ENCODE results near the gene FLYWCH2. TPM values are rescaled to one million over a fixed set of nuclear protein-coding genes. Genes with fewer than 3 reads are reported as not detected.

The FLYWCH2 gene
- total and polyA plus RNA-seq, 9 of the 15 experiments (the other 6 are each of a cell fraction or from before 2014, with no cell fraction given): 0.70 to 55.5 (median 7.6) TPM

DNA sequence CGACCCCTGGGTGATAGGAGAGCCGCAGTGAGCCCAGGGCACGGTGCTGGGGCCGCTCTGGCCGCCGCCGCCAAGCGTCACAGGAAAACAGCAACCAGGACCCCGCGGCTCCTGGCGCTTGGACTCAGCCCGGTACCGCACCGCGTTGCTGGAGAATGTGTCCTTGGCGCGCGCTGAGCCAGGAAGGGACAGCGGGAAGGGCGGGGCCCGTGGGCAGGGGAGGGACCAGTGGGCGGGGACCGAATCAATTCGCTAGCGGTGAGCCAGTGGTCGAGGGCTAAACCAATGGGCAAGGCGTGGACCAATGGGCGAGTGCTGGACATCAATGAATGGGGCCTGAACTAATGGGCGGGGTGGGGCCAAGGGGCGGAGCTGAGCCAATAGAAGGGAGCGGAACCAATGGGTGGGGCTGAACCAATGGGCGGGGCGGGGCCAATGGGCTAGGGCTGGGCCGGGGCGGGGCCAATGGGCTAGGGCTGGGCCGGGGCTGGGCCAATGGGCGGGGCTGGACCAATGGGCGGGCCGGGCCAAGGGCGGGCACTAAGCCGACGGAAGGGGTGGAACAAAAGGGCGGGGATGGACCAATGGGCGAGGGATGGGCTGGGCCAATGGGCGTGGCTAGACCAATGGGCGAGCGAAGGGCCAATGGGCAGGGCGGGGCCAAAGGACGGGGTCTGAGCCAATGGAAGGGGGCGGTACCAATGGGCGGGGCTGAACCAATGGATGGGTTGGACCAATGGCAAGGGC, 22.4 kb downstream of the FLYWCH2 start:
- in situ Hi-C loops (cut with MboI): no loop called here
- intact Hi-C loops (cut with micrococcal nuclease): loop anchor here (1.0 to 2.0 kb wide), 3 partner anchors 23 to 75 kb away; partner anchors contain the start of genes FLYWCH2 and PKMYT1
- H3K36me3 ChIP-seq (ENCODE audit: control insufficient read depth, insufficient read depth, low read length): no peaks in the 10 kb centered on the region
- peak overlapping the region; percentile 99 for H3K4me2 ChIP-seq (ENCODE audit: insufficient read depth, low read length)
- H3K27ac ChIP-seq (ENCODE audit: extremely low read depth, low read depth, low read length): peak overlapping the region; percentile 94
- peaks cover 14 to 33% of the 10 kb centered on the region in 2 experiments; a peak in 4 of 5 replicates for H3K4me1 ChIP-seq (replicated peaks in 1 of 2; ENCODE audit: control insufficient read depth in 2 of 2, insufficient read depth in 2 of 2, low read length in 2 of 2)
- under 1% methylated on average over 13 of the region's 51 CpGs for WGBS (ENCODE audit: insufficient coverage, low coverage, missing lambda C conversion rate)
- peak overlapping the region; percentile 90 to 98 for H3K9ac ChIP-seq (ENCODE audit: insufficient read depth in 1 of 2, low read depth in 2 of 2, low read length in 2 of 2)
- DNase-seq (ENCODE audit: extremely low read depth in 1 of 4, low spot score in 3 of 4) (peak; percentile 91 to 99 (median 98)), FAIRE-seq (peak; percentile 99), ATAC-seq (peak; percentile 90)
- BruUV-seq (replicated peaks): no TSS peak
- ChIA-PET CTCF (ENCODE audit: low intra/inter-chr PET ratio) (interaction anchor here (0.7 to 4.7 kb wide), 2 partner anchors 31 to 67 kb away, joined by 3 to 24 read pairs; no protein-coding TSS in a partner anchor), POLR2A (interaction anchor here (0.5 to 1.7 kb wide), 6 partner anchors 10 to 153 kb away, joined by 3 to 10 read pairs (median 4); partner anchors contain the start of genes FLYWCH2 and SRRM2)
- H3K9me1 ChIP-seq (ENCODE audit: control insufficient read depth, insufficient read depth, low read length): no peaks in the 10 kb centered on the region
- H3K4me3 ChIP-seq: peak overlapping the region; percentile 99
- no peaks in the 10 kb centered on the region for H4K20me1 ChIP-seq (replicated peaks; ENCODE audit: control insufficient read depth, insufficient read depth, low read length)
- no peaks in the 10 kb centered on the region for H3K27me3 ChIP-seq (ENCODE audit: control insufficient read depth in 2 of 2, insufficient read depth in 2 of 2, low read length in 2 of 2)
- peak overlapping the region; percentile 76 for H2AFZ ChIP-seq (ENCODE audit: low read depth, low read length)
- H3K9me3 ChIP-seq (replicated peaks; ENCODE audit: control insufficient read depth, insufficient read depth, low read depth, low read length): no peaks in the 10 kb centered on the region
- peaks cover 6% of the 10 kb centered on the region; the same call in 2 of the 3 replicates for H3K79me2 ChIP-seq (ENCODE audit: control insufficient read depth, insufficient read depth, low read length)
- TF ChIP-seq ARID3B (CRISPR knock-in tag; IDR thresholded peaks at IDR 0.05; ENCODE audit: borderline replicate concordance): no peak
- TF ChIP-seq SMC3 (conservative IDR thresholded peaks at IDR 0.05; ENCODE audit: insufficient read depth, low read depth, low read length): no peak
- peak; percentile 86 for TF ChIP-seq NEUROD1 (IDR thresholded peaks at IDR 0.05; ENCODE audit: borderline replicate concordance, low read depth, low read length, partially characterized antibody)
- peak; percentile 64 for TF ChIP-seq EP400 (IDR thresholded peaks at IDR 0.05)
- TF ChIP-seq YY1 (IDR thresholded peaks at IDR 0.05; ENCODE audit: borderline replicate concordance in 1 of 3, control insufficient read depth in 1 of 3, extremely low read depth in 1 of 3, insufficient read depth in 3 of 3, insufficient read length in 1 of 3, insufficient replicate concordance in 2 of 3, low read depth in 1 of 3, low read length in 2 of 3): peak in 2 of 3 experiments; percentile 49 to 63
- no peak for TF ChIP-seq LEF1 (IDR thresholded peaks at IDR 0.05)
- TF ChIP-seq RBM17 (IDR thresholded peaks at IDR 0.05; ENCODE audit: borderline replicate concordance, low read depth, low read length): no peak
- no peak for TF ChIP-seq ZNF668 (CRISPR knock-in tag; IDR thresholded peaks at IDR 0.05)
- TF ChIP-seq CCAR2 (IDR thresholded peaks at IDR 0.05; ENCODE audit: low read depth, low read length): no peak
- TF ChIP-seq, protein P1, sequence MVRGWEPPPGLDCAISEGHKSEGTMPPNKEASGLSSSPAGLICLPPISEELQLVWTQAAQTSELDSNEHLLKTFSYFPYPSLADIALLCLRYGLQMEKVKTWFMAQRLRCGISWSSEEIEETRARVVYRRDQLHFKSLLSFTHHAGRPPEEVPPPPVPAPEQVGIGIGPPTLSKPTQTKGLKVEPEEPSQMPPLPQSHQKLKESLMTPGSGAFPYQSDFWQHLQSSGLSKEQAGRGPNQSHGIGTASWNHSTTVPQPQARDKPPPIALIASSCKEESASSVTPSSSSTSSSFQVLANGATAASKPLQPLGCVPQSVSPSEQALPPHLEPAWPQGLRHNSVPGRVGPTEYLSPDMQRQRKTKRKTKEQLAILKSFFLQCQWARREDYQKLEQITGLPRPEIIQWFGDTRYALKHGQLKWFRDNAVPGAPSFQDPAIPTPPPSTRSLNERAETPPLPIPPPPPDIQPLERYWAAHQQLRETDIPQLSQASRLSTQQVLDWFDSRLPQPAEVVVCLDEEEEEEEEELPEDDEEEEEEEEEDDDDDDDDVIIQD (CRISPR knock-in tag; IDR thresholded peaks at IDR 0.05): no peak
